Loucy (cell line): ENCODE data around the gene FNDC3A.

Source experiments
- EZH2phosphoT487 ChIP-seq: fragments of 200-600 bp; IDR thresholded peaks from 2 replicates; pipeline ENCODE4 v1.6.1; 2018; ENCODE audit warnings: antibody characterized with exemption, mild to moderate bottlenecking, moderate library complexity, borderline replicate concordance
- TF ChIP-seq, protein P1 (sequence below): fragments of 200-600 bp; sonication (generic); conservative IDR thresholded peaks from 2 replicates; pipeline ENCODE4 v1.5.1; 2014; ENCODE audit warnings: mild to moderate bottlenecking, antibody characterized with exemption, low read length

DNA sequence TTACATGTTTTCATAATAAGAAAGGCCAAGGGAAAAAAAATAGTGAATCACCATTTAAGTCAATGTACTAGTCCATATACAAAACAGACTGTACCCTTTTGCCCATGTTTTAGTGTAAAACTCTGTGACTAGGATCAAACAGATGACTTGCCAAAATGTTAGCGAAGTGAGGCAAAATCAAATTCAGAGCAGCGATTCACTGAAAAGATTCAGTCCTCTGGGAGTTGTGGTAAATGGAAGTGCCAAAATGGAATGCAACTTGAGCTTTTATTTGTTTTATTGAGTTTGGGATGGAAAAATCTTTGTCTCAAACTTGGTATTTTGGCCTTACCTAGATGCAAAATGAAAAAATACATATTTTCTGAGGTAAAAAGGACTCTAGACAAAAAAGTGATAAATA, 281.1 kb downstream of the FNDC3A start:
- TF ChIP-seq, protein P1, sequence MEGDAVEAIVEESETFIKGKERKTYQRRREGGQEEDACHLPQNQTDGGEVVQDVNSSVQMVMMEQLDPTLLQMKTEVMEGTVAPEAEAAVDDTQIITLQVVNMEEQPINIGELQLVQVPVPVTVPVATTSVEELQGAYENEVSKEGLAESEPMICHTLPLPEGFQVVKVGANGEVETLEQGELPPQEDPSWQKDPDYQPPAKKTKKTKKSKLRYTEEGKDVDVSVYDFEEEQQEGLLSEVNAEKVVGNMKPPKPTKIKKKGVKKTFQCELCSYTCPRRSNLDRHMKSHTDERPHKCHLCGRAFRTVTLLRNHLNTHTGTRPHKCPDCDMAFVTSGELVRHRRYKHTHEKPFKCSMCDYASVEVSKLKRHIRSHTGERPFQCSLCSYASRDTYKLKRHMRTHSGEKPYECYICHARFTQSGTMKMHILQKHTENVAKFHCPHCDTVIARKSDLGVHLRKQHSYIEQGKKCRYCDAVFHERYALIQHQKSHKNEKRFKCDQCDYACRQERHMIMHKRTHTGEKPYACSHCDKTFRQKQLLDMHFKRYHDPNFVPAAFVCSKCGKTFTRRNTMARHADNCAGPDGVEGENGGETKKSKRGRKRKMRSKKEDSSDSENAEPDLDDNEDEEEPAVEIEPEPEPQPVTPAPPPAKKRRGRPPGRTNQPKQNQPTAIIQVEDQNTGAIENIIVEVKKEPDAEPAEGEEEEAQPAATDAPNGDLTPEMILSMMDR: no peak
- TF ChIP-seq EZH2phosphoT487: no peak
